ENCODE results near the gene ATP11B.
"Not testable (repeated sequence)": the region's sequence is repeated elsewhere in the genome, so short reads cannot be mapped to it uniquely, and the experiment has no call there.

Gene ATP11B

DNA sequence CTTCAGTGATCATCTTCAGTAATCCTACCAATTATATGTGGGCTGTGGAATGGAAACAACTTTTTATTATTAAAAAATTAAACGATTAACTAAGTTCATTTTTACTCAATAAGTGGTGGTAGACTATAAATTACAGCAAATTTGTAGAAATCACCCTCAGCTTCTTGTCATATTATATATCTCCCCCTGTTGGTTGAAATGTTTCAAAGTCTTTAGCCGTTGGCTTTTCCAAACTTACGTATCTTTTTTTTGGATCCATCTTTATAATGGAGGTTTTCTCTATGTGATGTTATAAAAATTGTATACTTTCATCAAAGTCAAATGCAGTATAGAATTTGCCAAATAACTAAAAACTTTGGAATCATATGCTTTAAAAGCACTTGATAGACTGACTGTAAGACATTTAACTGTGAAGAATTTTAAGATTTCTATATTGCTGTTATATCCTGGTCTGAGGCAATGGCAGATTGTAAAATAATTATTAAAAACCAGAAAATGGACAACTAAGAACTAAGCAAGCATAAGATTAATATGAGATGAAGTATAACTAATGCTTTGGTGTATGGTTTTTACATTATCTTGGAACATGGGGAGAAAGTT lies 44.7 kb downstream of the ATP11B start:
- no peak for ATAC-seq
- no peak for DNase-seq

DNA sequence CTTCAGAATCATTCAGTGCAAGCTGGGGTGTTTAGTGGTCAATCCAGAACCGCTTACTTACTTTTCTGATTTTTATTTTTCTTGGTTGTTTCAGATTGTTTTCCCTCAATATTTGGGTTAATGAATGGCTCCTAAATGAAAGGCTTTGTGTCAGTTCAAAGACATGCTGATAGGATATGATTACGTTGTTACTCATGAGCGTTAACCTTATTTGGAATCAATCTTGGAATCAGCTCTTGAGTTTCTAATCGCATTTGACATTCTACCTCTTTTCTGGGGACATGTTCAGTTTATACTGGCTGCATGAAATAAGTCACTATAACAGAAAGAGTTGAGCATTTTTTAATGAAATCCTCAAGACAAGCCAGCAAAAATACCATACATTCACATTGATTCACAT lies 50.2 kb downstream of the ATP11B start:
- no peak for DNase-seq
- no peak for ATAC-seq

DNA sequence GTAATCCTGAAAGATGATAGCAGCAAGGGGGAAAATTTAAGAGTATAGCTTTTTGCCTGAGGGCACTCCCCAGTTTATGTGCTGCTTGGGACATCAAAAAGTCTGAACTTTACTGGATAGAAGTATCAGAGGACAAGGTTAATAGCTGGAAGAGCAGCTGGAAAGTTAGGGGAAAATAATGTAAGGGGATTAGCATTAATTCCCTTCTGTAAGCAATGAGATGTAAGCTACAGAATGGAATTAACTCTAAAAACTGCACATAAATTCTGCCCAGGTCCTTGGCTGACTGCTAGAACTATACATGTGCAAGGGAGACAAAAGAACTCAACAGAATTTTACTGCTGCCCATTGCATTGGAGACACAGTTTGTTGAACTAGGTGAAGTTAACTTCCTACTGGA lies 55.6 kb downstream of the ATP11B start:
- no peak for DNase-seq

DNA sequence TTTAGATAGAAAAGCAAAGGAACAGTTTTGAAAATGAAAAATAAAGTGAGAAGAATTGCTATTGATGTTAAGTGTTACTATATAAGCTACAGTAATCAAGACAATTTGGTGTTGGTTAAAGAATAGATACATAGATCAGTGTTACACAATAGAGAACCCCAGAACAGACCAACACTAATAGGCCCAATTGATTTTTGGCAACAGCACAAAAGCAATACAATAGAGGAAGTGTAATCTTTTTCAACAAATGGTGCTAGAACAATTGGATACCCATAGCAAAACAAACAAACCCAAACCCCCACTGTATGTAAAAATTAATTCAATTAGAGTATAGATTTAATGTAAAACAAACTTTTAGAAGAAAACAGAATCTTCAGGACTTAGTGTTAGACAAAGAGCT lies 61.8 kb downstream of the ATP11B start:
- ATAC-seq (no peak), DNase-seq (no peak)

More for the DNA sequence above, 55.6 kb downstream of the ATP11B start:
- no peak for ATAC-seq

DNA sequence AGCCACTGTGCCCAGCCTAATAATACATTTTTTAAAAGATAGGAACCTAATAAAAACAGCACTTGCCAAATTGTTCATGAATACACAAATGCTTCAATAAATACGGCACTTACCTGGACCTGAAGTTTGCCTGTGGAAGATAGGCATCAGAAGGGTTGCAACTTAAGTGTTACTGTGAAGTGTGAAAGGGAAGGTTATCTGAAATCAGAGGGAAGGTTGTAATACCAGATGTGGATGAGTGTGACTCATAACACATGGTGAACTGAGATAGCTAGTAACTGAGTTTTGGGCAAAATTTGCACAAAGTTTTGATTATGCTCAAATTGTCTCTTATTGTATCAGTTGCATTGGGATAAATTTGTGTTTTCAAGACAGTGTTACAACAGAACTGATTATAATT lies 68.0 kb downstream of the ATP11B start:
- no peak for ATAC-seq
- DNase-seq = no peak

DNA sequence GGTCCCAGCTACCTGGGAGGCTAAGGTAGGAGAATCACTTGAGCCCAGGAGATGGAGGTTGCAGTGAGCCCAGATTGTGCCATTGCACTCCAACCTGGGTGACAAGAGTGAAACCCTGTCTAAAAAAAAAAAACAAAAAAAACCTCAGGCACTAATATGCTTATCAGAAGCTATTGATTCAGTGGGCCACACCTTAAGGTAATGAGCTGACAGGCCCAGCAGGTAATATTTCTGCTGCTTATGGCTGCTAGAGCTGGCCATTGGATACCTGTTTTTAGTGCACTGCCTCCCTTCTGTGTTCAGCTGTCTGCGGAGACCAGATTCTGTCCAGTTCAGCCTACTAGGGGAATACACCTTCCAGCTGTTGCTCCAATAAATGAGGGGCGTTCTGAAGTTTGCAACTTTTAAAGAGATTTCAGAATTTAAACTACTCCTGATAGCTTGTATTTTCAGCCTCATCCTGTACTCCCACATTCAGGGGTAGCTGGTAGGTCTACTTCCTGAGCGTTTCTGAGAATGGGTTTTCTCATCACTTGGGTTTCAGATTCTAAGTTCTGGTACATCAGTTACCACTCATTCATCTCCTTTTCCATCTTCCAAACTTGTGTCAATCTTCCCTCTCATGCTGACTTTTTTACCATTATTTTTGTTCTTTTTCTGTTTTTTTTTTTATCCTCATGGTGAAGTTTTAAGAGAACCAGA lies 69.0 kb downstream of the ATP11B start:
- ATAC-seq = no peak
- no peak for DNase-seq

DNA sequence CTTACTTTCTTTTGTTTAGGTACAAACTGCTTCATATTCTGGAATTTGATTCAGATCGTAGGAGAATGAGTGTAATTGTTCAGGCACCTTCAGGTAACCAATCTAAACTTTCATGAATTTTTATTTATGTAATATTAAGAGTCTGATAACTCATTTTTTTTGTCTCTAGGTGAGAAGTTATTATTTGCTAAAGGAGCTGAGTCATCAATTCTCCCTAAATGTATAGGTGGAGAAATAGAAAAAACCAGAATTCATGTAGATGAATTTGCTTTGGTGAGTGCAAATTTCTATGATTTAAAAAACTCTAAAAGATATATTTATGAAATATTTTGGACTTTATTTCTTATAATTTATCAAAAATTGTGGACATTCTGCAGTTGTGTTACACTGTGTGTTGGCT lies 75.8 kb downstream of the ATP11B start:
- DNase-seq (no peak), ATAC-seq (no peak)

DNA sequence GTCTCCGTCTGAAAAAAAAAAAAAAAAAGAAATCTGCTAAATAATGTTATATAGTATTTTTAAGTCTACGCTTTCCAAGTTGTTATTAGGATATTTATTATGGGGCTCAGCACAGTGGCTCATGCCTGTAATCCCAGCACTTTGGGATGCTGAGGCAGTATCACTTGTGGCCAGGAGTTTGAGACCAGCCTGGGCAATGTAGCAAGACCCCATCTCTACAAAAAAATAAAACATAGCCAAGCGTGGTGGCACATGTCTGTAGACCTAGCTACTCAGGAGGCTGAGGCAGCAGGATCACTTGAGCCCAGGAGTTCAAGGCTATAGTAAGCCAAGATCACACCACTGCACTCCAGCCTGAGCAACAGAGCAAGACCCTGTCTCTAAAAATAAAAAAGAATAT lies 77.6 kb downstream of the ATP11B start:
- DNase-seq = not testable (repeated sequence)

DNA sequence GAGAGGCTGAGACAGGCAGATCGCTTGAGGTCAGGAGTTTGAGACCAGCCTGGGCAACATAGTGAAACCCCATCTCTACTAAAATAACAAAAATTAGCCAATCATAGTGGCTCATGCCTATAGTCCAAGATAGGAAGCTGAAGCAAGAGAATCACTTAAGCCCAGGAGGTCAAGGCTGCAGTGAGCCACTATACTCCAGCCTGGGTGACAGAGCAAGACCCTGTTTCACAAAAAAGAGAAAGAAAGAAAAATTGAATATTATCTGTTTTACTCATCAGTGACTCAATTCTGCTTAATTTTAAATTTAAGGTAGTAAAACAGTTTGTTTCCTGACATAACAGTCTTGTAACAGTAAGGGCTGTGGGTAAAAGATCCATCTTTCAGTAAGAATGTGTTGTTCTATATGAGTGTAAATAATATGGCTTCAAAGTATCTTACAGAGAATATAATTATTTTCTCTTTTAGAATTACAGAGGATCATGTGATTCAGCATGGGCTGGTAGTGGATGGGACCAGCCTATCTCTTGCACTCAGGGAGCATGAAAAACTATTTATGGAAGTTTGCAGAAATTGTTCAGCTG lies 85.8 kb downstream of the ATP11B start:
- DNase-seq (no peak), ATAC-seq (no peak)

More for the DNA sequence above, 77.6 kb downstream of the ATP11B start:
- not testable (repeated sequence) for ATAC-seq

DNA sequence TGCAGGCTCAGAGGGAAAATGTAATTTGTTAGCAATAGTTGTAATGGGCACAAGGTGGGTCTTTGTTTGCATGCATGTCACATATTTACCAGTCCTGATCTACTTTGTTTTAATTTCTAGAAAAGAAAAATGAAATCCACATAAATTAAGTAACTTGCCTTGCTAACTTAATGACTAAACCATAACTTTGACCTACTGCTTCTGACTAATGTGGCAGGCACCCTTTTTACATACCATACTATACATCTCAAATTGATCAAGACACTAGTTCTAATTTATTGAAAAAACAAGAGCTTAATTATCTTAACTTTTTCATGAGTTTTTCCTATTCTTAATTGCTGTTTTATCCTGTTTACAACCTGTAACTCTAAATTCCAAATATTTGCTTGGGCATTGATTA lies 93.2 kb downstream of the ATP11B start:
- ATAC-seq (no peak), DNase-seq (no peak)

DNA sequence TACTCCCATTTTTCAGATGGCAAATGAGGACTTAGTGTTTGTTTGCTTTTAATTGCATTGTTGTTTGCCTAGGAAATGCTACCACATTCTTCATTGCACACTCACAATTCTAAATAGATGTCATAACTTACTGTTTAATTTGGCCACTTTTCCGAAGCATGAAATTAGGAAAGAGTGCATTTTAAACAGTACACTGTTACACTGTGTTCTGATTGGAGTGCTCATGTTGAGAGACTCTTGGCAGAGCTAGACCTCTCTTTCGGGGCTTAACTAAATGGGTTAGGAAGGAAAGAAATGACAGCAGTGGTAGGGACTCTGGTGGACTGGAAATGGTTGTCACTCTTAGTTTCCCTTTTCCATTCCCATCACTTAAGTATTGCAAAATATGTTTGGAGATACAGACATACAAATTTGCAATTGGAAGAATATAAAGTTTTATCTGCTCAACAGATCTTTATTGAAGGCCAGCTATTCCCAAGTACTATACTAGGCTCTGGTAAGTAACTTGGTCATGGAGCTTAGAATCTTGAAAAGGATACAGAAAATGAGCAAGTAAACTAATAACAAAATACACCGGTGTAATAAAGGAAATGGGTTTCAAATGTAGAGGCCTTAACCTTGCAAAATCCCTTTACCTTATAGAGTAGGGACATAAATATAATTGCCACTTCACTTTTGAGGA lies 96.8 kb downstream of the ATP11B start:
- DNase-seq (no peak), ATAC-seq (no peak)

DNA sequence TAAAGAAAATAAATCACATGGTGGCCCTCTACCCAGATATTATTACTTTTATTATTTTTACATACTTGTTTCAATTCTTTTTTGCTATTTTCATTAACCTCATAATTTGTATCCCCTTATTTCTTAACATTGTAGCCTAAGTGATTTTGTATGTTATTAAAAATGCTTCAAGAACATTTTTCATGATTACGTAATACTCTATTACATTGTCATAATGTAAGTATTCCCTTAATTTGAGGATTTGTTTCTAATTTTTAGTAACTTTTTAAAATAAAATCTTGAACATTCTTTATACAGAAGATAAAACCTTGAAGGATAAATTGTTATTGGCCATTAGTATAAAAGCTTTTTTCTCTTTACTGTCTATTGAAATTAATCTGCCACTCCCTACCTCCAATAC lies 98.1 kb downstream of the ATP11B start:
- ATAC-seq (no peak), DNase-seq (no peak)

DNA sequence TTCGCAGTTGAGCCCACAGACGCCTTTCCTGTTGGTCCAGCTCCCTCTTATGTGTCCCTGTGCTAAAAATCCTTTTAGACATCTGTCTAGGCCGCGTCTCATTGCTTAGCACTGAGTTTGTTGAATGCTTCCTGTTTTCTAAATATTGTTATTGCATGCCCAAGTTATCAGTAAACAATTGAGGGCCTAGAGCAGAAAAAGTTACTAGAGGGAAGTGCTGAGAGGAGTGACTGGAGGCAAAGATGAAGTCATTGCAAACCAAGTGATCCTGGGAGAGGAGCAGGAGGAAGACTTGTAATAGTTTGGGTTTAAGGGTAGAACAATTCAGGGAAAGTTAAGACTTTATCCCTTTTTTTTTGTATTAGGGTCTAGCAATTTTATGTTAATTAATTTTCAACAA lies 98.9 kb downstream of the ATP11B start:
- DNase-seq (no peak), ATAC-seq (no peak)

DNA sequence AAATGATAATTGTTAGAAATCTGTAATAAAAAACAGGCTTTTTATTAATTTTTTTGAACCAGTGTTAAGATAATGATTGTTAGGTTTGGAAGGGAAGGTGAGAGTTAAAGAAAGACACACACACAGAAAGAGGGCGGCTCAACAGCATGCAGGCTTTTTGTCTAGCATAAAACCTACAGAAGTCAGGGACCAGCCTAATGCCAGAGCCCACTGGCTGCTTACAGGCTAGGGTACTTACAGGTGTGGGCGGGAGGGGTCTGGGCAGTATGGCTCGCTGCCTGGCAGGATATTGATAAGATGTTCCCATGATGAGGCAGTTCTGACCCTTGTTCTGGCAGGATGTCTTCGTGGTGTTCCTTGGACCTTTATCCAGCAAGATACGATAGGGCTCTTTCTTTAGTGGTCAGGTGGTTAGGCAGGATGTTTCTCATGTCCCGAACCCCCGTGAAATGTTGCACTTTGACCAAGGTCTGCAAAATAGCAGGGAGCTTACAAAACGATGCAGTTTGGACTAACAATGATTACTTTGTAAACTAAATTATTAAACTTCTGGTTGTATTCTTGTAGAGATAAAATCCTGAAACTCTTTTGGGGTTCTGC lies 102.3 kb downstream of the ATP11B start:
- DNase-seq (no peak), ATAC-seq (no peak)

DNA sequence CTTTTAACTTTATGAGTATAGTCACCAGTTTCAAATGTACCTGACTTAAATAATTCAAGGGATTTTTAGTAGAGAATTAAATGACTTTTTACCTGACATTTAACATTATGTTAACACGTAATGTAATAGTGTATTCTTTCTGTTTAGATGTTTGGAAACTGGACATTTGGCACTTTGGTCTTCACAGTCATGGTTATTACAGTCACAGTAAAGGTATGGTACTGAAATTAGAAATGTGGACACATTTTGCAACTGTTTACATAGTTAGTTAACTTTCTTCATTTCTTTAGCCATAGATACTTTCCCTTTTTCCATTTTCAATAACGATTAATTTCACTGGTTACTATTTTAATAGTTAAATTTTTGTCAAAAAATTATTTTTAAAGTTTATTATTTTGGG lies 103.2 kb downstream of the ATP11B start:
- ATAC-seq (no peak), DNase-seq (no peak)

DNA sequence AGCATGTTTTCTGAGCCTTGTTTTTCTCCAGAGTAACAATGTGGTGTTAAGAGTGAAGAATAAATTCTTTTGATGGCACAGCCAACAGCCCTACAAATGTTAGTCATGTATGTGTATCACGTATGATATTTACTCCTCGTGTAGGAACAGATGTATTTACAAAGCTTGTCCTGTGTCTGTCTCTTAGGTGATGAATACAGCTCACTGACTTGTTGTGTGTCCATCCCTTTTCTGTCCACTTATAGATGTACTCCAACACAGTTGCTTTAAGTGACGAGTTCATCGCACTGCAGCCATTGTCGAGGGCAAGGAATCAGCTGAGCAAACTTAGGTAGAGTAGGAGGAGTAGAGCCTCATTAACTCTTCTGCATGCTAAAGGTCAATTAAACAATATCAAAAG lies 108.9 kb downstream of the ATP11B start:
- ATAC-seq (no peak), DNase-seq (no peak)

DNA sequence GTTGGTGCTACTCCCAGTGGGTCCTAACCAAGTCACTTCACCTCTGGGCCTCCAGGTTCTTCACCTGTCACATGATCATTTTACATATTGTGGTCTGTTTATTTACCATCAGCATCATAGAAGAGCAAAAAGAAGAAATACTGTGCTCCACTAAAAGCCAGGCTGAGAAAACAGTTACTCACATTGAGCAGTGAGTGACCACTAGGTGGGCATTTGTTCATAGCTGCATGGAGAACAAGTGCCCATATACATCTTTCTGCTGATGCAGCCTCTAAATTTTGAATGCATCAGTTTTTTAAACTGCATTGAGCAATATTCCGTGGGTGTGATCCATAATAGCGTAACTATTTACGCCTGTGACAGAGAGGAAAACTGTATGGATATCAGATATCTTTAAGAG lies 110.9 kb downstream of the ATP11B start:
- DNase-seq (no peak), ATAC-seq (no peak)

DNA sequence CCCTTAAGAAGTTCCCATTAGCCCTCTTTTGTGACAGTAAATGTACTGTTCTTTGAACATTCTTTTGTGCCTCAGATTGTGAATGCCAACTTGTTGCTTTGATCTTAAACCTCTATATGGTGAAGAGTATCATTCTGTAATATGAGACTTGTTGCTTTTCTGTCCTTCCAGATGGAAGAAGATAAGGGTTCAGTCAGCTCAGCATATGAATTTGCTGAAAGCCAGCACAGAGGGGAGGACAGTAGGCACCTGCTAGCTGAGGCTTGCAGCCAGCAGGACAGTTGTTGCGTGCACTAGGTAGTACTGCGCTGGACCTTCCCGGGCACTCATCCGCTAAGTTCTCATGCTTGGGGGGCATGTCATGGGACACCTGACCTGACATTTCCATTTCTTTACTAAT lies 112.3 kb downstream of the ATP11B start:
- ATAC-seq (no peak), DNase-seq (no peak)

DNA sequence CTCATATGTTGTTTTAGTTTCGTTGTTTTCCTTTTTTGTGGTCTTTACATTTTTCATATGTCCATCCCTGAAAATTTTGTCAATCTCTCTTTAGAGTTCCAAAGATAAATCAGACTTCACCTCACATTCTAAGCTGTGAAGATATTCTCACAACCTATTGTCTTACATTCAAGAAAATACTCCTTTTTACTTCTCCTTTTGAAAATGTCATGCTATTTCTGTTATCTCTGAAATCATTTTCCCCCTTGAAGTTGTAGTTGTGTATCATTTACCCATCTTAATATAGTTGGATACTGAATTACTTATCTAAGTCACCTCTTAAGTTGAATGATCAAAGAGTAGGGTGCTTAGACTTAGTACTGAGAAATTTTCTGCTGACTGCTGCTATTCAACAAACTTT lies 112.7 kb downstream of the ATP11B start:
- DNase-seq = no peak
- no peak for ATAC-seq

DNA sequence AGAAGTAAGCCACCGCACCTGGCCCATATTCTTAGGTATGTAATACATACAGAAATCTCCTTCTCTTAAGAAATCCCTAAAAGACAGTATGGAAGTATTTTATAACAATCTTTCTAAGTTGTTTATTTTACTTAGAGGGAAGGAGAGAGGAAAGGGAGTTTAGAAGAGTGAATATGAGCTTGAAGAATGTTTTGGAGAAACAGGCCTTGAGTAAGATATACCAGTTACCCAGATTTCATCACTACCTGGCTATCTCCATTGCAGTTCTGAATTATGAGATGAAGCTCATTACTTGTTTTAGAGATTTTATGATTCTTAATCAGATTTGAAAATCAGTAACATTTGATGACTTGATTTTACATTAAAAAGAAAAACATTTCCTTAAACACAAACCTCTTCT lies 115.2 kb downstream of the ATP11B start:
- ATAC-seq = no peak
- no peak for DNase-seq

DNA sequence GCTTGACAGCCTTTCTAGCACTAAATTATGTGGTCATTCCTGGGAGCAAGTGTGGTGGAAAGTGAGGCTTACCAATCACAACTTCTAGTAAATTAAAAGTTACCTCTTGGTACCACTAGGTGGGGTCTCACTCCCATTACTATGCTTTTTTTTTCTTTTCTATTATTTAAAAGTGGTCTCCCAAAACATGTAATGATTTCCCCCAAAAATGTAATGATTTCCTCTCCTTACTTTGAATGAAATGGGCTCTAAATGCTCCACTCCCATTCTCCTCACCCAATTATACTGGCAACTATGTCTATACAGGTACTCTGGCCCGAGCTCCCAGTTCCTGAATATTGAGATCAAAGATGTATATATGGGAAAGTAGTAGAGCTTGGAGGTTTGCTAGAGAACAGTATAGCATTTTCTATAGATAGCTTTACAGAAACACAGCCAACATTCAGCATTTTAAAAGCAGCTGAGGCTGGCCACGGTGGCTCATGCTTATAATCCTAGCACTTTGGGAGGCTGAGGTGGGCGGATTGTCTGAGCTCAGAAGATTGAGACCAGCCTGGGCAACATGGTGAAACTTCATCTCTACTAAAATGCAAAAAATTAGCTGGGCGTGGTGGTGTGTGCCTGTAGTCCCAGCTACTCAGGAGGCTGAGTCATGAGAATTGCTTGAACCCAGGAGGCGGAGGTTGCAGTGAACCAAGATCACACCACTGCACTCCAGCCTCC lies 116.2 kb downstream of the ATP11B start:
- DNase-seq (no peak), ATAC-seq (no peak)
